Stimulated activated CD4-positive, alpha-beta T cell treated with anti-CD3 and anti-CD28 coated beads, TNF-alpha, amount 100 ng/mL, for 48 hours (primary cell): ENCODE results near the gene THAP9.
A peak's percentile ranks its signal among the peaks of the same experiment; 100 is the strongest.
"Not testable (repeated sequence)": the region's sequence is repeated elsewhere in the genome, so short reads cannot be mapped to it uniquely, and the experiment has no call there.

Experiments used
- DNase-seq, 3 donors: peaks; one replicate each; pipeline ENCODE4 v3.0.0-alpha.2; 2020; ENCODE audit warnings: low read depth in 3 of 3

Gene THAP9

GRCh38 chr4:82896755-82897154, 3.8 kb upstream of the THAP9 start:
- DNase-seq, result no peak

GRCh38 chr4:82898322-82899243, 2.0 kb upstream of the THAP9 start:
- DNase-seq, result no peak

GRCh38 chr4:82899374-82900065, 1.0 kb upstream of the THAP9 start:
- no peak for DNase-seq

GRCh38 chr4:82900066-82900410, 497 bp upstream of the THAP9 start:
- no peak for DNase-seq

- DNase-seq, result no peak
Observed at GRCh38 chr4:82901183-82901718, 716 bp downstream of the THAP9 start.

GRCh38 chr4:82903737-82904136, 3.2 kb downstream of the THAP9 start:
- DNase-seq, result peak in 1 of 3 donors; percentile 9

- DNase-seq, result peak in 1 of 3 donors; percentile 6
Observed at GRCh38 chr4:82905205-82905604, 4.7 kb downstream of the THAP9 start.

- DNase-seq, result no peak
Observed at GRCh38 chr4:82906469-82906868, 5.9 kb downstream of the THAP9 start.

- no peak for DNase-seq
Observed at GRCh38 chr4:82909326-82909725, 8.8 kb downstream of the THAP9 start.

GRCh38 chr4:82913305-82913704, 12.8 kb downstream of the THAP9 start:
- DNase-seq, result no peak

- not testable (repeated sequence) for DNase-seq
Observed at GRCh38 chr4:82913968-82914367, 13.4 kb downstream of the THAP9 start.

GRCh38 chr4:82918091-82918490, 17.6 kb downstream of the THAP9 start:
- no peak for DNase-seq

- no peak for DNase-seq
Observed at GRCh38 chr4:82919386-82919785, 18.9 kb downstream of the THAP9 start.

- DNase-seq, result no peak
Observed at GRCh38 chr4:82921795-82922194, 21.3 kb downstream of the THAP9 start.

- no peak for DNase-seq
Observed at GRCh38 chr4:82930848-82931755, 30.6 kb downstream of the THAP9 start.

GRCh38 chr4:82934441-82934840, 33.9 kb downstream of the THAP9 start:
- DNase-seq, result no peak

GRCh38 chr4:82939414-82939813, 38.9 kb downstream of the THAP9 start:
- no peak for DNase-seq

GRCh38 chr4:82947498-82947897, 47.0 kb downstream of the THAP9 start:
- DNase-seq, result no peak

GRCh38 chr4:82948647-82949204, 48.2 kb downstream of the THAP9 start:
- no peak for DNase-seq

- DNase-seq, result no peak
Observed at GRCh38 chr4:82951196-82951595, 50.7 kb downstream of the THAP9 start.

- no peak for DNase-seq
Observed at GRCh38 chr4:82954212-82954611, 53.7 kb downstream of the THAP9 start.
